GM21423 (cell line): ENCODE results near the gene POM121.
"Not testable (repeated sequence)": the region's sequence is repeated elsewhere in the genome, so short reads cannot be mapped to it uniquely, and the experiment has no call there.

Experiments
- ATAC-seq: cut with Tn5 transposase; IDR thresholded peaks from one replicate; pipeline ENCODE4 v1.9.1; 2021; ENCODE audit warnings: mild to moderate bottlenecking, moderate library complexity; ENCODE audit not compliant: unreplicated experiment

POM121 gene

DNA sequence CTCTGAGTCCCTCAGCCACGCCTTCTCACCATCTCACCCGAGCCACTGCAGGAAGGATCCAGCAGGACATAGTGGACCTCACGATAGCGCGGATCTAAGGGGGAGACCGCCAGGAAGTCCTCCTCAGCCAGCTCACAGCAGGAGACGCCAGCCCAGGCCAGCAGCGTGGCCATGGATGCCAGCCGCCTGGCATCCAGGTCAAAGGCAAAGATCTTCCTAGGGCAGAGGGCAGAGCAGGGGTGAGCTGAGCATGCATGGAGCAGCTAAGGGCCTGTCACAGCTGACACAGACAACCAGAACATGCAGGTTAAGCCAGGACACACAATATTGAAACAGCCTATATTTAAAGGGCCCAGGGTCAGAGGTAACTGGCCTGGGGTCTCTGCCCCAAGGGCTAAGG is 24.4 kb downstream of the POM121 start:
- not testable (repeated sequence) for ATAC-seq

GRCh38 chr7:72949686-72950085 is 24.8 kb downstream of the POM121 start:
- not testable (repeated sequence) for ATAC-seq

- not testable (repeated sequence) for ATAC-seq
Observed at GRCh38 chr7:72950432-72950831, 25.5 kb downstream of the POM121 start.

DNA sequence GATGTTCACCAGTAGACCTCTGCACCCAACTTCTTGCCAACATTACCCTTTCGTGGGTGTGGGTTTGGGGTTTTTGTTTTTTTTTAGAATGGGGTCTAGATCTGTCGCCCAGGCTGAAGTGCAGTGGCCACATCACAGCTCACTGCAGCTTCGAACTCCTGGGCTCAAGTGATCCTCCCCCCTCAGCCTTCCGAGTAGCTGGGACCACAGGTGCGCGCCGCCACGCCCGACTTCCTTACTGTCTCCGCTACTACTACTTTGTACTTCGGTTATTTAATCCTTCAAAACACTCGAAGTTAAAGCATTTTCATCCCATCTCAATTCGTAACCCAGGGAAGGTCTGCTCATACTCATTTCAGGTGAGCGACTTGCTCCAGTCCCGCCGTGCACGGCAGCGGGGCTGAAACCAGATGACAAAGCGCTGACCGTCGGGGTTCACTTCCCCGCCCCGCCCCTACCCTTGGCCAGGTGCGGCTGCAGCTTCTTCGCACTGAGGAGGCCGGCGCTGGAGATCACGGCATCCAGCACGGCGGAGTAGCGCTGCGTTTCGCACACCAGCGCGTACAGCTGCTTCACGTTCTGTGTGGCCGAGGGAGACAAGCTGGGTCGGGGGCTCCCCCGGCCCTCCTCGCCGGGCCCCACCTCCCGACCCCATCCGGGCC is 29.1 kb downstream of the POM121 start:
- ATAC-seq: peak; percentile 57

- peak; percentile 89 for ATAC-seq
Observed at GRCh38 chr7:72954563-72955198, 29.8 kb downstream of the POM121 start.

DNA sequence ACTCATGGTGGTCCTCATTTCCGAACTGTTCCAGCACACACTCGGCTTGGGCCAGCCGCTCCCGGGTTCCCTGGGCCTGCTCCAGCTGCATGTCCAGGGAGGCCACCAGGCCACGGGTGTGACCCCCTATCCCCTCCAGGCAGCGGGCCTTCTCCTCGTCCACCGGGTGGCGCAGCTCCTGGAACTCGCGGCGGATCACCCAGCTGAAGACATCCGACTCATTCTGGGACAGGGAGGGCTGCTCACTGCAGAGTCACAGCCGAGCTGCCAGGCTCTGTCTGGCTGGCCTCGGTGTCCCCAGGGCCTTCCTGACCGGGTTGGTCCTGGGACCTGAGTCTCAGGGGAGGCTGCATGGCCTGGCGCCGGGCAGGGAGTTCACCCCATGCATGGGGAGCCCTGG is 35.1 kb downstream of the POM121 start:
- ATAC-seq: not testable (repeated sequence)

DNA sequence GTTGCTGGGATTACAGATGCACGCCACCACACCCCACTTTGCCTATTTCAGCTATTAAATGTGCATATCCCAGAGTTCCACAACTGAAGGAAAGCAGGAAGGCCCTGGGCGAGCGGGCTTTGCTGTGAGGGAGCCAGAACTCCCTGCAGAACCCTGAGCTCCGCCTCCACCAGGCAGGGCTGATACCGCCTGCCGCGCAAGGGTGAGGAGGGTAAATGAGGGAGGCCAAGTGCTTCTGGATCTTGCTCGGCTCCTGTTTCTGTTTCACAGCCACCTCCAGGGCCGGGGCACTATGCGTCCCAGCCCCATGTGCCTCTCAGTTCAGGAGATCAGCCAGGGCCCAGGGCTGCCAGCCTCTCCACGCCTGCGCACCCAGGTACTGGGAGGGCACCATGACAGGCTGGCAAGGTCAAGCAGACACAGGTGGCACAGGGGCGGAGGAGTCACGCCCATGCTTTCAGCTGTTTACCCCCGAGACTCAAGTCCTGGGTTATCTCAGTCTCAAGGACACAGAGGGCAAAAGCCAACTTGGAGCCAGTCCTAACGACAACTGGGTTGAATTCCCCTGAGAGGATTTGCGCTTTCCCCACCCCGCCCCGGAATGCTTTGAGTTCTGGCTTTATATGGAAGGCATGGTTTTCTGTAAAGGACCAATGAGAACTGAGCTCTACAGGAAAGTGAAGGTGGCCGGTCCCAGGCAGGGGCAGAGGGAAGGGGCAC is 35.9 kb downstream of the POM121 start:
- not testable (repeated sequence) for ATAC-seq

DNA sequence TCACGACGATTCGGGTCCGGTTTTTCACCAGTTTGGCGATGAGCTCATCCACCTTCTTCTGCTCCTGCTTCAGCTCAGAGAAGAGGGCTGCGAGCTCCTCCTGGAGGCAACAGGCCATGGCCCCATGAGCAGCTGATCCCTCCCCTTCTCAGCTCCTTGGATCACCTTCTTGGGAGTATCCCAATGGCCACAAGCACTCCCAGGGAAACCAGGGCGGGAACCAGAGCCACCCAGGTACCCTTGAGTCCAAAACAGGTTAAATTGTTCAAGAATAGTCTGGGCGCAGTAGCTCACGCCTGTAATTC is 36.4 kb downstream of the POM121 start:
- not testable (repeated sequence) for ATAC-seq

GRCh38 chr7:72963056-72963455 is 38.2 kb downstream of the POM121 start:
- not testable (repeated sequence) for ATAC-seq

GRCh38 chr7:72965186-72965975 is 40.5 kb downstream of the POM121 start:
- ATAC-seq: not testable (repeated sequence)

- ATAC-seq: not testable (repeated sequence)
Observed at GRCh38 chr7:72966892-72967291, 42.0 kb downstream of the POM121 start.

GRCh38 chr7:72968980-72969516 is 44.2 kb downstream of the POM121 start, which contains the start of gene TRIM74:
Gene TRIM74, minus strand, starts transcription at chr7:72969466. Its CDS starts 3,309 bp downstream, at chr7:72966157.
- not testable (repeated sequence) for ATAC-seq

GRCh38 chr7:72969688-72970087 is 44.8 kb downstream of the POM121 start:
- ATAC-seq: not testable (repeated sequence)

DNA sequence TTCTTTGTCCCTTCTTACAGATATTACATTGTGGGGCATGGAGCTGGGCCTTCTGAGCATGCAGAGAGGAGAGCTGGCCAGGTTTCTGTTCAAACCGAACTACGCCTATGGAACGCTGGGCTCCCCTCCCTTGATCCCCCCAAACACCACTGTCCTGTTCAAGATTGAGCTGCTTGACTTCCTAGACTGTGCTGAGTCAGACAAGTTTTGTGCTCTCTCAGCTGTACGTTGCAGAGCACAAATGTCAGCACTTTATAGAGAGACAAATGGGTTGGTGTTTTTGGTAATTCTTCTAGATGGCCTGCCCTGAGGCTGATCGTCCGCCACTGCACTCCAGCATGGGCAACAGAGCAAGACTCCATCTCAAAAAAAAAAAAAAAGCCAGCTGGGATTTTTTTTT is 46.6 kb downstream of the POM121 start:
- ATAC-seq: not testable (repeated sequence)

DNA sequence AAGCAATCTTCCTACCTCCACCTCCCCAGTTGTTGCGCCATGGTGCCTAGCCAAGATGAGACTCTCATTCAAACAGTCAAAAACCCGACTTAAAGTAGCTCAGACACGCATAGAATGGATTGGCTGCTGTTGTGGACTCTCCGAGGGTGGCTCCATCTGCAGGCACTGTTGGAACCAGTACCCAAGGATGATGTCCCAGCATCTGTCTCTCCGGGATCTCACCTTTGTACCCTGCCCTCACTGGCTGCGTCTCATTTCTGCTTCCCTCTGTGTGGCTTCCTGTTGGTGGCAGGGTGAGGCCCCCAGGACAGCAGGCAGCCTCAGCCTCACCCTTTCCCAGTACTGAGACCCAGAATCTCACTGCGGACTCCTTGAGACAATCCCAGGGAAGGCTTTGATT is 49.9 kb downstream of the POM121 start:
- not testable (repeated sequence) for ATAC-seq

DNA sequence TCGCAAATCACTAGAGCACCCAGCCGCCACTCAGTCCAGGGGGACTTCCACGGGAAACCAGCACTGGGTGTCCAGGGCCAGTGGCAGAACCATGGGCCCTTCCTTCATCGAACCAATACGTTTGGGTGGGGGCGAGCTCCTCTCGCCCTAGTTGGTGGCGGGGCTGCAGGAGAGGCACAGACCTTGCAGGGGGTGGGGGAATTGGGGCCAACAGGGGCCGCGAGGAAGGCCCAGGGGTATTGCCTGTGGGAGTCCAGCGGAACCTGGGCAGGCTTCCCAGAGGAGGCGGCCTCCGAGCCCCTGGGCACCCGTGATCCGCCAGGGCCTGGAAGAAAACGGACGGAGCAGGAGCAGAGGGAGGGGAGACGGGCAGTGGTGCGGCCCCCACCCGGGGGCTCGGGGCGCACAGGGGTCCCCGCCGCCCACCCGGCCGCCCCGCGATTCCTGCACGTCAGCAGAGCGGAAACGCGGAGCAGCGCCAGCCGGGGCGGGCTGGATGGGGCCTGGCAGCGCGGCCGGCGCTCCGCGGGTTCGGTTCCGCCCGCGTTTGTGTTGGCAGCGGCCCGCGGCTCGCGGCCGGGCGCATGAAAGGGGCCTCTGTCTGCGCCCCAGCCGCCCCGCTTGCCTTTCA is 50.9 kb downstream of the POM121 start:
- ATAC-seq: not testable (repeated sequence)

DNA sequence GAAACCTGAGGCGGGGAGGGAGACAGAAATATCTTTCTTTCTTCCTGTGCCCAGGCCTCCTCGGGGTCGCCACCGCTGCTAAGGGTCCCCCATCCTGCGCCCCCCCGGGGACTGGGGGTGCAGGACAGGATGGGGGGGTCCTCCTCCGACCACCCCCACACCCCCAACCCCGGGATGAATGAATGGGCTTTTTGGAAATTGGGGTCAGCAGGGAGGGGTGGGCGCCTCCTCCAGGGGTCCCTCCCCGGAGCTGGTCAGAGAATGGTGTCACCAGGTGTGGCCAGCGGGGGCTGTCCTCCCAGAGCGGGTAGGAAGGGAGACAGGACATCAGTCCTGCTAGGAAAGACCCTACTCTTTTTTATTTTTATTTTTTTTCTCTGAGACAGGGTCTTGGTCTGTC is 51.5 kb downstream of the POM121 start:
- not testable (repeated sequence) for ATAC-seq

DNA sequence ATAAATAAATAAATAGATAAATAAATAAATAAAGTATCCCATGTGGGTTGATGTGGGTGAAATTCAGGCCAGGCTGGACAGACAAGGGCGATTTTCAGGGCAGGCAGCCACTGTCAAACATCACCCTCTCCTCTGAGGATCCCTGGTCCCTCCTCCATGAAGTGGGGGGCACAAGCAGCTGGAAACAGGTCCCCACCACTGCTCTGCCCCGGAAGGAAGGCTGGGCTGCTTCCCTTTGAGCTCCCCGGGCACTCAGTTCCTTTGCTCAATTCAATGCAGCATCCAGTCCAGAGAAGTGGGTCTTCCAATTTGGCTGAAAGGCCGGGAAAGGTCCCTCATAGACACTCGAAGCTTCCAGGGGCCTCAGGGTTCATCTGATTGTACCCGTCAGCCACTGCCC is 55.5 kb downstream of the POM121 start:
- not testable (repeated sequence) for ATAC-seq

GRCh38 chr7:72982084-72982483 is 57.2 kb downstream of the POM121 start:
- not testable (repeated sequence) for ATAC-seq
